SK-N-SH (cell line): ENCODE data around the gene TAF4.
"Not testable (repeated sequence)": the region's sequence is repeated elsewhere in the genome, so short reads cannot be mapped to it uniquely, and the experiment has no call there.

Experiments
- RAD21 ChIP-seq: IDR thresholded peaks from 2 replicates; pipeline ENCODE4 v1.6.1; 2012; ENCODE audit warnings: mild to moderate bottlenecking, low read length
- SMC3 ChIP-seq: IDR thresholded peaks from 2 replicates; pipeline ENCODE4 v1.6.1; 2012; ENCODE audit warnings: low read depth, low read length, improper control_type of control experiment
- TF ChIP-seq, protein P1 (sequence below): fragments of 200-600 bp; sonication (generic); IDR thresholded peaks from 2 replicates; pipeline ENCODE4 v1.6.1; 2017; ENCODE audit warnings: antibody characterized with exemption, mild to moderate bottlenecking, moderate library complexity
- TF ChIP-seq, protein P2 (sequence below): fragments of 150-350 bp; IDR thresholded peaks from 2 replicates; pipeline ENCODE4 v1.6.1; 2017; ENCODE audit warnings: antibody characterized with exemption, low read length, low read depth, borderline replicate concordance
- TF ChIP-seq, protein P3 (sequence below): IDR thresholded peaks from 2 replicates; pipeline ENCODE4 v1.6.1; 2012; ENCODE audit warnings: mild to moderate bottlenecking, low read depth, low read length, moderate library complexity

DNA sequence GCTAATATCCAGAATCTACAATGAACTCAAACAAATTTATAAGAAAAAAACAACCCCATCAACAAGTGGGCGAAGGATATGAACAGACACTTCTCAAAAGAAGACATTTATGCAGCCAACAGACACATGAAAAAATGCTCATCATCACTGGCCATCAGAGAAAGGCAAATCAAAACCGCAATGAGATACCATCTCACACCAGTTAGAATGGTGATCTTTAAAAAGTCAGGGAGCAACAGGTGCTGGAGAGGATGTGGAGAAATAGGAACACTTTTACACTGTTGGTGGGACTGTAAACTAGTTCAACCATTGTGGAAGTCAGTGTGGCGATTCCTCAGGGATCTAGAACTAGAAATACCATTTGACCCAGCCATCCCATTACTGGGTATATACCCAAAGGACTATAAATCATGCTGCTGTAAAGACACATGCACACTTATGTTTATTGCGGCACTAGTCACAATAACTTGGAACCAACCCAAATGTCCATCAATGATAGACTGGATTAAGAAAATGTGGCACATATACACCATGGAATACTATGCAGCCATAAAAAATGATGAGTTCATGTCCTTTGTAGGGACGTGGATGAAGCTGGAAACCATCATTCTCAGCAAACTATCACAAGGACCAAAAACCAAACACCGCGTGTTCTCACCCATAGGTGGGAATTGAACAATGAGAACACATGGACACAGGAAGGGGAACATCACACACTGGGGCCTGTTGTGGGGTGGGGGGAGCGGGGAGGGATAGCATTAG is 6.2 kb upstream of the TAF4 start:
- TF ChIP-seq, protein P1, sequence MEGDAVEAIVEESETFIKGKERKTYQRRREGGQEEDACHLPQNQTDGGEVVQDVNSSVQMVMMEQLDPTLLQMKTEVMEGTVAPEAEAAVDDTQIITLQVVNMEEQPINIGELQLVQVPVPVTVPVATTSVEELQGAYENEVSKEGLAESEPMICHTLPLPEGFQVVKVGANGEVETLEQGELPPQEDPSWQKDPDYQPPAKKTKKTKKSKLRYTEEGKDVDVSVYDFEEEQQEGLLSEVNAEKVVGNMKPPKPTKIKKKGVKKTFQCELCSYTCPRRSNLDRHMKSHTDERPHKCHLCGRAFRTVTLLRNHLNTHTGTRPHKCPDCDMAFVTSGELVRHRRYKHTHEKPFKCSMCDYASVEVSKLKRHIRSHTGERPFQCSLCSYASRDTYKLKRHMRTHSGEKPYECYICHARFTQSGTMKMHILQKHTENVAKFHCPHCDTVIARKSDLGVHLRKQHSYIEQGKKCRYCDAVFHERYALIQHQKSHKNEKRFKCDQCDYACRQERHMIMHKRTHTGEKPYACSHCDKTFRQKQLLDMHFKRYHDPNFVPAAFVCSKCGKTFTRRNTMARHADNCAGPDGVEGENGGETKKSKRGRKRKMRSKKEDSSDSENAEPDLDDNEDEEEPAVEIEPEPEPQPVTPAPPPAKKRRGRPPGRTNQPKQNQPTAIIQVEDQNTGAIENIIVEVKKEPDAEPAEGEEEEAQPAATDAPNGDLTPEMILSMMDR: not testable (repeated sequence)
- TF ChIP-seq, protein P2, sequence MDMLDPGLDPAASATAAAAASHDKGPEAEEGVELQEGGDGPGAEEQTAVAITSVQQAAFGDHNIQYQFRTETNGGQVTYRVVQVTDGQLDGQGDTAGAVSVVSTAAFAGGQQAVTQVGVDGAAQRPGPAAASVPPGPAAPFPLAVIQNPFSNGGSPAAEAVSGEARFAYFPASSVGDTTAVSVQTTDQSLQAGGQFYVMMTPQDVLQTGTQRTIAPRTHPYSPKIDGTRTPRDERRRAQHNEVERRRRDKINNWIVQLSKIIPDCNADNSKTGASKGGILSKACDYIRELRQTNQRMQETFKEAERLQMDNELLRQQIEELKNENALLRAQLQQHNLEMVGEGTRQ: not testable (repeated sequence)
- TF ChIP-seq, protein P3, sequence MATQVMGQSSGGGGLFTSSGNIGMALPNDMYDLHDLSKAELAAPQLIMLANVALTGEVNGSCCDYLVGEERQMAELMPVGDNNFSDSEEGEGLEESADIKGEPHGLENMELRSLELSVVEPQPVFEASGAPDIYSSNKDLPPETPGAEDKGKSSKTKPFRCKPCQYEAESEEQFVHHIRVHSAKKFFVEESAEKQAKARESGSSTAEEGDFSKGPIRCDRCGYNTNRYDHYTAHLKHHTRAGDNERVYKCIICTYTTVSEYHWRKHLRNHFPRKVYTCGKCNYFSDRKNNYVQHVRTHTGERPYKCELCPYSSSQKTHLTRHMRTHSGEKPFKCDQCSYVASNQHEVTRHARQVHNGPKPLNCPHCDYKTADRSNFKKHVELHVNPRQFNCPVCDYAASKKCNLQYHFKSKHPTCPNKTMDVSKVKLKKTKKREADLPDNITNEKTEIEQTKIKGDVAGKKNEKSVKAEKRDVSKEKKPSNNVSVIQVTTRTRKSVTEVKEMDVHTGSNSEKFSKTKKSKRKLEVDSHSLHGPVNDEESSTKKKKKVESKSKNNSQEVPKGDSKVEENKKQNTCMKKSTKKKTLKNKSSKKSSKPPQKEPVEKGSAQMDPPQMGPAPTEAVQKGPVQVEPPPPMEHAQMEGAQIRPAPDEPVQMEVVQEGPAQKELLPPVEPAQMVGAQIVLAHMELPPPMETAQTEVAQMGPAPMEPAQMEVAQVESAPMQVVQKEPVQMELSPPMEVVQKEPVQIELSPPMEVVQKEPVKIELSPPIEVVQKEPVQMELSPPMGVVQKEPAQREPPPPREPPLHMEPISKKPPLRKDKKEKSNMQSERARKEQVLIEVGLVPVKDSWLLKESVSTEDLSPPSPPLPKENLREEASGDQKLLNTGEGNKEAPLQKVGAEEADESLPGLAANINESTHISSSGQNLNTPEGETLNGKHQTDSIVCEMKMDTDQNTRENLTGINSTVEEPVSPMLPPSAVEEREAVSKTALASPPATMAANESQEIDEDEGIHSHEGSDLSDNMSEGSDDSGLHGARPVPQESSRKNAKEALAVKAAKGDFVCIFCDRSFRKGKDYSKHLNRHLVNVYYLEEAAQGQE: not testable (repeated sequence)
- TF ChIP-seq SMC3, RAD21: not testable (repeated sequence)
